ENCODE results near the gene NFIA. TPM values are rescaled to one million over a fixed set of nuclear protein-coding genes. Genes with fewer than 3 reads are reported as not detected.

Gene NFIA
- total RNA-seq, 1 experiment from 2014 or later = 0.35 TPM

GRCh38 chr1:61160526-61160925, 78.2 kb downstream of the NFIA start:
- no peaks in the 10 kb centered on the region; the same call in 1 of the 2 replicates for H3K27me3 Mint-ChIP-seq (ENCODE audit: low read depth)
- no peaks in the 10 kb centered on the region for H3K9me3 ChIP-seq (ENCODE audit: control insufficient read depth, low read depth, low read length)
- no peak overlapping the region for H2AK5ac ChIP-seq (ENCODE audit: insufficient read length, low read length)
- no peak overlapping the region for H3K9ac ChIP-seq (ENCODE audit: extremely low read depth, insufficient read length, low read length)
- no peaks in the 10 kb centered on the region for H4K20me1 ChIP-seq (ENCODE audit: control insufficient read depth, insufficient read depth, insufficient read length)
- TF ChIP-seq CTCF (conservative IDR thresholded peaks at IDR 0.05) = no peak
- H4K91ac ChIP-seq (ENCODE audit: insufficient read length, low read depth, low read length) = no peak overlapping the region
- no peaks in the 10 kb centered on the region for H3K4me1 ChIP-seq (ENCODE audit: insufficient read depth, low read length)
- no peak overlapping the region for H2BK15ac ChIP-seq (ENCODE audit: low read depth, low read length)
- no peak overlapping the region for H3K14ac ChIP-seq (ENCODE audit: insufficient read depth, low read length)
- H3K4me3 Mint-ChIP-seq = no peak overlapping the region
- H3K9me3 Mint-ChIP-seq = no peaks in the 10 kb centered on the region
- no peak overlapping the region for H4K8ac ChIP-seq (replicated peaks; ENCODE audit: insufficient read length, low read depth, low read length)
- no peak overlapping the region for H3K23ac ChIP-seq (ENCODE audit: insufficient read length, low read depth, low read length)
- H3K23me2 ChIP-seq (ENCODE audit: insufficient read length, low read depth, low read length, poor library complexity, severe bottlenecking) = no peaks in the 10 kb centered on the region
- H2AFZ ChIP-seq (ENCODE audit: low read length) = no peak overlapping the region
- H3T11ph ChIP-seq (ENCODE audit: low read length) = no peak overlapping the region
- no peaks in the 10 kb centered on the region for H3K79me1 ChIP-seq (ENCODE audit: insufficient read depth, low read depth, low read length, poor library complexity, severe bottlenecking)
- H2BK12ac ChIP-seq (ENCODE audit: insufficient read length, low read depth, low read length) = no peak overlapping the region
- H3K27ac ChIP-seq (ENCODE audit: insufficient read length, low read depth, low read length) = no peak overlapping the region
- no peak overlapping the region for H2BK20ac ChIP-seq (ENCODE audit: low read depth, low read length, poor library complexity, severe bottlenecking)
- H3K56ac ChIP-seq (ENCODE audit: insufficient read length, low read depth, low read length) = no peak overlapping the region
- H3K27me3 ChIP-seq (ENCODE audit: insufficient read depth, low read length) = no peaks in the 10 kb centered on the region
- H3K4me2 ChIP-seq (ENCODE audit: insufficient read depth, insufficient read length, low read length) = no peak overlapping the region
- no peak for DNase-seq
- no peak overlapping the region for H3K27ac Mint-ChIP-seq
- no peak overlapping the region for H2BK120ac ChIP-seq (ENCODE audit: low read depth, low read length, poor library complexity, severe bottlenecking)
- H3K4me1 Mint-ChIP-seq = peaks cover 15 to 19% of the 10 kb centered on the region in 2 experiments
- no CpG with 5 or more reads among the region's 4 CpGs for WGBS (ENCODE audit: extremely low coverage, insufficient read length, low lambda C conversion rate)
- no peak overlapping the region for H4K5ac ChIP-seq (ENCODE audit: insufficient read length, low read depth, low read length)
- no peak overlapping the region for H2BK5ac ChIP-seq (ENCODE audit: insufficient read length, low read length)
- no peak overlapping the region for H3K18ac ChIP-seq (ENCODE audit: insufficient read length, low read depth, low read length)
- no peak overlapping the region for H3K4ac ChIP-seq (ENCODE audit: low read depth, low read length)
- no peaks in the 10 kb centered on the region for H3K79me2 ChIP-seq (ENCODE audit: insufficient read depth, low read length)
- no peaks in the 10 kb centered on the region for H3K36me3 Mint-ChIP-seq (ENCODE audit: insufficient read depth in 1 of 3, low read depth in 3 of 3)

All from H9 (cell line).